Hepatocyte (in vitro differentiated cells): ENCODE data around the gene GOLT1A. TPM values are rescaled to one million over a fixed set of nuclear protein-coding genes. Genes with fewer than 3 reads are reported as not detected.
A peak's percentile ranks its signal among the peaks of the same experiment; 100 is the strongest.

Experiments used
- DNase-seq: peaks from one replicate; pipeline ENCODE4 v3.0.0-alpha.2; 2016; ENCODE audit warnings: low spot score
- H2AFZ ChIP-seq: fragments of 200-600 bp; sonication (generic); 2 replicates; pipeline ENCODE4 v1.6.0; 2016; ENCODE audit warnings: antibody characterized with exemption, mild to moderate bottlenecking
- H3K27ac ChIP-seq: fragments of 200-600 bp; sonication (generic); 2 replicates; pipeline ENCODE4 v1.5.1; 2016; ENCODE audit warnings: mild to moderate bottlenecking
- H3K27me3 ChIP-seq: fragments of 200-600 bp; sonication (generic); 2 replicates; pipeline ENCODE4 v1.6.1; 2016
- H3K36me3 ChIP-seq: fragments of 200-600 bp; sonication (generic); replicated peaks from 2 replicates; pipeline ENCODE4 v1.5.1; 2016; ENCODE audit warnings: low read depth; ENCODE audit not compliant: insufficient read depth
- H3K4me1 ChIP-seq: fragments of 200-600 bp; sonication (generic); 2 replicates; pipeline ENCODE4 v1.5.1; 2016; ENCODE audit warnings: mild to moderate bottlenecking, moderate library complexity; ENCODE audit not compliant: insufficient read depth
- H3K4me2 ChIP-seq: fragments of 200-600 bp; sonication (generic); 2 replicates; pipeline ENCODE4 v1.6.0; 2016
- H3K4me3 ChIP-seq: fragments of 200-600 bp; sonication (generic); 2 replicates; pipeline ENCODE4 v1.5.1; 2016; ENCODE audit warnings: mild to moderate bottlenecking
- H3K79me2 ChIP-seq: fragments of 200-600 bp; sonication (generic); 2 replicates; pipeline ENCODE4 v1.6.0; 2017; ENCODE audit warnings: mild to moderate bottlenecking
- H3K9me2 ChIP-seq: fragments of 200-600 bp; sonication (generic); replicated peaks from 2 replicates; pipeline ENCODE4 v1.6.0; 2017; ENCODE audit warnings: mild to moderate bottlenecking; ENCODE audit not compliant: insufficient read depth
- H3K9me3 ChIP-seq: fragments of 200-600 bp; sonication (generic); 2 replicates; pipeline ENCODE4 v1.5.1; 2016; ENCODE audit warnings: low read depth, mild to moderate bottlenecking
- H4K20me1 ChIP-seq: fragments of 200-600 bp; sonication (generic); 2 replicates; pipeline ENCODE4 v1.6.0; 2016; ENCODE audit warnings: mild to moderate bottlenecking; ENCODE audit not compliant: insufficient read depth, poor library complexity, severe bottlenecking
- EZH2 ChIP-seq: fragments of 200-600 bp; sonication (generic); IDR thresholded peaks from 2 replicates; pipeline ENCODE4 v1.6.1; 2016; ENCODE audit warnings: antibody characterized with exemption, mild to moderate bottlenecking, borderline replicate concordance
- EZH2phosphoT487 ChIP-seq: fragments of 200-600 bp; sonication (generic); IDR thresholded peaks from one replicate; pipeline ENCODE4 v1.6.1; 2018; ENCODE audit warnings: antibody characterized with exemption, mild to moderate bottlenecking, low read depth, moderate library complexity; ENCODE audit not compliant: unreplicated experiment, severe bottlenecking
- WGBS: methylation state at CpG from one replicate; pipeline ENCODE4 v1.1.6; 2016; ENCODE audit warnings: low lambda C conversion rate; ENCODE audit errors: missing lambda C conversion rate; 5-methylcytosine and 5-hydroxymethylcytosine counted together
- polyA plus RNA-seq: library from polyadenylated mRNA; unstranded; fragments of >200 nt; fragmentation: Nextera tagmentation; extraction: Ambion mirVana; gene quantifications from 2 replicates; pipeline ENCODE4 v1.2.1, GENCODE V29; 2016
- total RNA-seq: library from RNA; depleted of rRNA; stranded (reverse); fragments of >200 nt; gene quantifications from 2 replicates; pipeline ENCODE4 v1.2.3, GENCODE V29; 2014
- TF ChIP-seq, protein P1 (sequence below): fragments of 200-600 bp; sonication (generic); IDR thresholded peaks from 2 replicates; pipeline ENCODE4 v1.5.1; 2016; ENCODE audit warnings: antibody characterized with exemption, mild to moderate bottlenecking; ENCODE audit not compliant: poor library complexity

The GOLT1A gene
- total and polyA plus RNA-seq, 2 experiments from 2014 or later: 13.6 to 36.0 TPM

DNA sequence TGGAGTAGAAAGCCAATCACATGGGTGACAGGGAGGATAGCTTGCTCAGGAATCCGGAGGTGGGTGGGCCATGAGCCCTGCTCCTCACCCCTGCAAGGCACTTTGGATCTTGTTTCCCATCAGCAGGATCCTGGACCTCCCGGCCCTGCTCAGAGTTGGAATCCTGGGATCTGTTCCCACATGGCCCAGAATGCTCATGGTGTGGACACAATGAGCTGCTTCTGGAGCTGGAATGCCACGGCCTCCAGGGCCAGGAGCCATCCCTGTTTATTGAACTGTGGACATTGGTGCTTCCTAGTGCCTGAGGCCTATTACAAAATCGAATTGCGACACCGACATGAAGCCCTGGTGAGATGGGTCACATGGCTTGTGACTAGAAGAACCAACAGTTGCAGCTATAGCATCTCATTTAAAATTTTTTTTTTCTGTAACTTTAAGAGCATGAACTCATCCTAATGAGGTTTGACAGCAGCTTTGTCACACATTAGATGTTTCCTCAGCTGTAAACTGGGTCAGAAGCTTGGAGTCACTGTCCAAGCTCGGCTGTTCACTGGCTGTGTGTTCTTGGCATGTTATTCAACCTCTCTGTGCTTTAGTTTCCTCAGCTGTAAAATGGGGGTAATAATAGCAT lies 40.4 kb upstream of the GOLT1A start:
- Histone ChIP-seq H3K27me3 (no peaks in the 10 kb centered on the region), H3K27ac (no peak overlapping the region), H3K4me2 (no peak overlapping the region), H3K4me1 (no peaks in the 10 kb centered on the region), H3K36me3 (no peaks in the 10 kb centered on the region), H3K9me2 (no peaks in the 10 kb centered on the region), H3K79me2 (no peaks in the 10 kb centered on the region), H3K9me3 (no peaks in the 10 kb centered on the region), H4K20me1 (no peaks in the 10 kb centered on the region), H2AFZ (no peak overlapping the region), H3K4me3 (no peak overlapping the region)
- TF ChIP-seq EZH2: no peak
- TF ChIP-seq, protein P1, sequence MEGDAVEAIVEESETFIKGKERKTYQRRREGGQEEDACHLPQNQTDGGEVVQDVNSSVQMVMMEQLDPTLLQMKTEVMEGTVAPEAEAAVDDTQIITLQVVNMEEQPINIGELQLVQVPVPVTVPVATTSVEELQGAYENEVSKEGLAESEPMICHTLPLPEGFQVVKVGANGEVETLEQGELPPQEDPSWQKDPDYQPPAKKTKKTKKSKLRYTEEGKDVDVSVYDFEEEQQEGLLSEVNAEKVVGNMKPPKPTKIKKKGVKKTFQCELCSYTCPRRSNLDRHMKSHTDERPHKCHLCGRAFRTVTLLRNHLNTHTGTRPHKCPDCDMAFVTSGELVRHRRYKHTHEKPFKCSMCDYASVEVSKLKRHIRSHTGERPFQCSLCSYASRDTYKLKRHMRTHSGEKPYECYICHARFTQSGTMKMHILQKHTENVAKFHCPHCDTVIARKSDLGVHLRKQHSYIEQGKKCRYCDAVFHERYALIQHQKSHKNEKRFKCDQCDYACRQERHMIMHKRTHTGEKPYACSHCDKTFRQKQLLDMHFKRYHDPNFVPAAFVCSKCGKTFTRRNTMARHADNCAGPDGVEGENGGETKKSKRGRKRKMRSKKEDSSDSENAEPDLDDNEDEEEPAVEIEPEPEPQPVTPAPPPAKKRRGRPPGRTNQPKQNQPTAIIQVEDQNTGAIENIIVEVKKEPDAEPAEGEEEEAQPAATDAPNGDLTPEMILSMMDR: no peak
- WGBS: 83% methylated on average over 7 of the region's 7 CpGs
- DNase-seq: peak; percentile 49

DNA sequence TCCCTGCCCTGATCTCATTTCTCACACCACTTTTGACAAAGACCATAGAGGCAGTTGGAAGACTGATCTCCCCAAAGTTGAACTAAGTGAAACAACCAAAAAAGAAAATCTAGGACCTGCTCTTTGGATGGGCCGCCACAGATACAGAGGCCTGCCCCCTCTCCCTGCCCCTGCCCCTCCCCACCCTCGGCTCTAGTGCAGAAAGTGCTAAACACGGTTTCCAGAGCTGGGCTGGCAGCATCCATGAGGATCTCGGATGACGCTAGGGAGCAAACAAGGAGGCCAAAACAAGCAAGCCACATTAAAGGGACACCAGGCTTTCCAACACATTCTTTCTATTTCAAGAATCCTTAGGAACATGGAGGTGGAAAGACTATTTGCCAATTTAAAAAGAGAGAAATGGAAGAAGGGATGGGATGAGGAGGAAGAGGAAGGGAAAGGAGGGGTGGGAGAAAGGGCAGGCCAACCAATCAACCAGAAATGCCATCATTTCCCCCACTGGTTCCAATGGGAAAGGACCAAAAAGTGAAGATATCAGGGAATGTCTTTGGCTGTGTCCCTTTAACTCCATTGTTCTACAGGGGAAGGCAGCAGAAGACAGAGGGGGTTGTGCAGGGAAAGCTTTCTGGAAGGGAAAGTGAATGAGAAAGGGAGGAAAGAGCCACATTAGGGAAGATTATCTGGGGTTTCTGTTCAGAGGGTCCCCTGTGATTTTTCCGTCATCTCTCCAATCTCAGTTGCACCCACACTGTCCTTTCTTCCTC lies 38.3 kb upstream of the GOLT1A start:
- no peak overlapping the region for H3K4me2 ChIP-seq
- no peak overlapping the region for H3K27ac ChIP-seq
- H3K4me1 ChIP-seq: no peaks in the 10 kb centered on the region
- H3K79me2 ChIP-seq: no peaks in the 10 kb centered on the region
- no peak overlapping the region for H2AFZ ChIP-seq
- no peaks in the 10 kb centered on the region for H3K9me2 ChIP-seq
- no peak overlapping the region for H3K4me3 ChIP-seq
- H3K36me3 ChIP-seq: no peaks in the 10 kb centered on the region
- H3K27me3 ChIP-seq: no peaks in the 10 kb centered on the region
- no peak for TF ChIP-seq EZH2
- TF ChIP-seq, protein P1: no peak
- TF ChIP-seq EZH2phosphoT487: no peak
- H3K9me3 ChIP-seq: no peaks in the 10 kb centered on the region
- 80% methylated on average over 6 of the region's 6 CpGs for WGBS
- no peaks in the 10 kb centered on the region for H4K20me1 ChIP-seq
- DNase-seq: no peak

DNA sequence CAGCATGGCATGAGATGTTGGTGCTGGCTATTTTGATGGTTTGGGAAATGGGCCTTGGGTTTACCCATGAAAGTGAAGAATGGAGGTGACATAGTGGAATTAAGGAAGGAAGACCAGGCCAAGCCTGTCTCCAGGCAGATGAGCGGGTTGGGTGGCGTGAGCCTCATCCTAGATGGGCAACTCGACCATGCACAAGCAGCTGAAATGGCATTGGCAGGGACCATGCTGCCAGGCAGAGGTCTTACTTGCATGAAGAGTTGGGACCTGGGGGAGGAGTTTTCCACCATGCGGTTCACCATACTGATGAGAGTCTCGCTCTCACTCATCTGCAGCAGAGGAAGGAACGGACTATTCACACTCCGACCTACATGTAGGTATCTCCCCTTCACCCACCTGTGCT lies 37.5 kb upstream of the GOLT1A start:
- H4K20me1 ChIP-seq: no peaks in the 10 kb centered on the region
- H2AFZ ChIP-seq: no peak overlapping the region
- H3K36me3 ChIP-seq: no peaks in the 10 kb centered on the region
- H3K4me1 ChIP-seq: no peaks in the 10 kb centered on the region
- no peak overlapping the region for H3K4me3 ChIP-seq
- H3K4me2 ChIP-seq: no peak overlapping the region
- no peaks in the 10 kb centered on the region for H3K9me3 ChIP-seq
- DNase-seq: no peak
- no peaks in the 10 kb centered on the region for H3K9me2 ChIP-seq
- 98% methylated on average over 7 of the region's 7 CpGs for WGBS
- TF ChIP-seq EZH2: no peak
- TF ChIP-seq, protein P1: no peak
- TF ChIP-seq EZH2phosphoT487: no peak
- H3K27me3 ChIP-seq: no peaks in the 10 kb centered on the region
- H3K79me2 ChIP-seq: no peaks in the 10 kb centered on the region
- H3K27ac ChIP-seq: no peak overlapping the region
